SW 1271 (cell line): Measurements from ENCODE around the gene GPX2.
A peak's percentile ranks its signal among the peaks of the same experiment; 100 is the strongest.
"Not testable (repeated sequence)": the region's sequence is repeated elsewhere in the genome, so short reads cannot be mapped to it uniquely, and the experiment has no call there.

Experiments used
- DNase-seq, 2 experiments: peaks; one replicate each; lab custom pipeline; 2025; lab: John Stamatoyannopoulos, UW

GPX2 gene

GRCh38 chr14:64913477-64913876 lies 29.1 kb downstream of the GPX2 start:
- DNase-seq, result not testable (repeated sequence)

- DNase-seq, result no peak
Measured at GRCh38 chr14:64912261-64912660, 30.3 kb downstream of the GPX2 start.

GRCh38 chr14:64910847-64911495 lies 31.6 kb downstream of the GPX2 start:
- DNase-seq, result peak; percentile 11 to 61

GRCh38 chr14:64906022-64906421 lies 36.5 kb downstream of the GPX2 start:
- DNase-seq, result no peak

- DNase-seq, result no peak
Measured at GRCh38 chr14:64899958-64900357, 42.6 kb downstream of the GPX2 start.

GRCh38 chr14:64891839-64892375 lies 50.6 kb downstream of the GPX2 start:
- peak in 1 of 2 experiments; percentile 65 for DNase-seq

GRCh38 chr14:64891173-64891838 lies 51.2 kb downstream of the GPX2 start:
- no peak for DNase-seq

- no peak for DNase-seq
Measured at GRCh38 chr14:64889352-64889751, 53.2 kb downstream of the GPX2 start.
